ENCODE data around the gene CAB39L.

- TF ChIP-seq CTCF (IDR thresholded peaks at IDR 0.05; ENCODE audit: insufficient read depth, low read depth, low read length) (no peak), EZH2 (IDR thresholded peaks at IDR 0.05; ENCODE audit: insufficient read depth, low read length) (no peak)
These were observed 67.7 kb downstream of the CAB39L start for GRCh38 chr13:49376121-49376520.

Measured in astrocyte (in vitro differentiated cells and primary cell).